Measurements from ENCODE around the gene BCAP31.
"Not testable (repeated sequence)": the region's sequence is repeated elsewhere in the genome, so short reads cannot be mapped to it uniquely, and the experiment has no call there.

DNA sequence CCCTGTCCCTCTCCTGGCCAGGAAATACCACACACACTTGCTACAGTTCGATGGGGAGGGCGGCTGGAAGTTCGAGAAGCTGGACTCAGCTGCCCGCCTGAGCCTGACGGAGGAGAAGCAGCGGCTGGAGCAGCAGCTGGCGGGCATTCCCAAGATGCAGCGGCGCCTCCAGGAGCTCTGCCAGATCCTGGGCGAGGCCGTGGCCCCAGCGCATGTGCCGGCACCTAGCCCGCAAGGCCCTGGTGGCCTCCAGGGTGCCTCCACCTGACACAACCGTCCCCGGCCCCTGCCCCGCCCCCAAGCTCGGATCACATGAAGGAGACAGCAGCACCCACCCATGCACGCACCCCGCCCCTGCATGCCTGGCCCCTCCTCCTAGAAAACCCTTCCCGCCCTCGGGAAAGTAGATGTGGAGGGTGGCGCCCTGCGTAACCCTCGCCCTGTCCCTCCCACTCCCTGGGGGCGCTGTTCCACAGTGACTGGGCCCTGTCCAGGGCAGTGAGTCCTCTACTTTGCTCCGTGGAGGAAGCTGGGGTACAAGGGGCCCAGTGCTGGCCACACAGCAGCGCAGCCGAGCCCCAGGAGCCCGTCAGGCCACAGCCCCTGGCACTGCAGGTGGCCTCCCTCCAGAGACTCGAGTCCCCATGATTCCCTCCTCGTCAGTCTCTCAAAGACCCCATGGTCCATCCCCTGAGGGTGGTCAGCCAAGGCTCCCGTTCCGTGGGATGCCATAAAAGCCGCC is 19.5 kb upstream of the BCAP31 start:
- TF ChIP-seq, protein P1, sequence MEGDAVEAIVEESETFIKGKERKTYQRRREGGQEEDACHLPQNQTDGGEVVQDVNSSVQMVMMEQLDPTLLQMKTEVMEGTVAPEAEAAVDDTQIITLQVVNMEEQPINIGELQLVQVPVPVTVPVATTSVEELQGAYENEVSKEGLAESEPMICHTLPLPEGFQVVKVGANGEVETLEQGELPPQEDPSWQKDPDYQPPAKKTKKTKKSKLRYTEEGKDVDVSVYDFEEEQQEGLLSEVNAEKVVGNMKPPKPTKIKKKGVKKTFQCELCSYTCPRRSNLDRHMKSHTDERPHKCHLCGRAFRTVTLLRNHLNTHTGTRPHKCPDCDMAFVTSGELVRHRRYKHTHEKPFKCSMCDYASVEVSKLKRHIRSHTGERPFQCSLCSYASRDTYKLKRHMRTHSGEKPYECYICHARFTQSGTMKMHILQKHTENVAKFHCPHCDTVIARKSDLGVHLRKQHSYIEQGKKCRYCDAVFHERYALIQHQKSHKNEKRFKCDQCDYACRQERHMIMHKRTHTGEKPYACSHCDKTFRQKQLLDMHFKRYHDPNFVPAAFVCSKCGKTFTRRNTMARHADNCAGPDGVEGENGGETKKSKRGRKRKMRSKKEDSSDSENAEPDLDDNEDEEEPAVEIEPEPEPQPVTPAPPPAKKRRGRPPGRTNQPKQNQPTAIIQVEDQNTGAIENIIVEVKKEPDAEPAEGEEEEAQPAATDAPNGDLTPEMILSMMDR (conservative IDR thresholded peaks at IDR 0.05; ENCODE audit: low read depth, low read length), result not testable (repeated sequence)
- TF ChIP-seq EZH2 (IDR thresholded peaks at IDR 0.05; ENCODE audit: borderline replicate concordance, low read depth, low read length, poor library complexity, severe bottlenecking), result not testable (repeated sequence)
